ENCODE results near the gene DUSP9.

- no peak for TF ChIP-seq CTCF (IDR thresholded peaks at IDR 0.05; ENCODE audit: poor library complexity)
- no peak for TF ChIP-seq EZH2 (IDR thresholded peaks at IDR 0.05; ENCODE audit: borderline replicate concordance)
- no peak for TF ChIP-seq EZH2phosphoT487 (IDR thresholded peaks at IDR 0.05; ENCODE audit: low read depth, severe bottlenecking, unreplicated experiment)
Observed at GRCh38 chrX:153697924-153698865, 51.2 kb downstream of the DUSP9 start.
